NCI-H1436 (cell line): ENCODE measurements around the gene PTPN7.
"Not testable (repeated sequence)": the region's sequence is repeated elsewhere in the genome, so short reads cannot be mapped to it uniquely, and the experiment has no call there.

Source experiments
- DNase-seq: peaks from one replicate; lab custom pipeline; 2025; lab: John Stamatoyannopoulos, UW

PTPN7 gene

GRCh38 chr1:202152399-202152798, 8.0 kb downstream of the PTPN7 start:
- no peak for DNase-seq

GRCh38 chr1:202151045-202151444, 9.4 kb downstream of the PTPN7 start:
- no peak for DNase-seq

DNA sequence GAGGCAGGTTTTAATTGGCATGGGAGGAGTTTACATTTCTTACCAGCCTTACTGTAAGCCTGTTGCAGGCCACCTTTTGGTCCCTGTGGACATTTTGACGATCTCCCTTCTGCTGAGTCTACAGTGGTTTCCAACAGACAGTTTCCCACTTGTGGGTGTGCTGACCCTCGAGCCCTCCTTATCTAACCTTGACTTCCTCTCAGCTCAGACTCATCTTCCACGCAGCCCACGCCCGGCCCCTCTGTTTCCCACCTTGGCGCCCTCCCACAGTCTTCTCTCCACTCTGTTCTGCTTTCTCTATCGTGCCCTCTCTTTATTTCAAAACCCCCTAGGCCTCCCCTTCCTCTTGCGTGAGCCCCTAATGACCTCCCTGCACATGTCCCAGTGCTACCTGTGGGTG, 9.8 kb downstream of the PTPN7 start:
- DNase-seq, result no peak

- DNase-seq, result no peak
These were observed 10.2 kb downstream of the PTPN7 start for GRCh38 chr1:202150187-202150586.

- DNase-seq, result no peak
These were observed 10.8 kb downstream of the PTPN7 start for GRCh38 chr1:202149566-202149965.

DNA sequence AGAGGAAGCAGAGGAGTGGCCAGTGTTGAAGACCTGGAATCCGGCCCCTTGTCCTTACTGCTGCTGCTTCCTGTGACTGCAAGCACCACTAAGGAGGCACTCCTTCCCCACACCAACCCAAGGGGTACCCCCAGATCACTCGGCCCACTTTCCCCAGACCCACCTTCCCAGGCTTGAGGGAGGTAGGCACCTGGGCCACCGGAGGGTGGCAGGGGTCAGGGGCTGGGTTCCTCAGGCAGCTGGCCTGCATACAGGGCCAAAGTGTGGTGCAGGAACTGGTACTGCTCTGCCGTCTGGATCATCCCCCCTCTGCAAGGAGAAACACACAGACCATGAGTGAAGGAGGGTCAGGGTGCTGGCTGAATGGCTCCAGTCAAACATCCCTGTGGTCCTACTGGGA, 12.0 kb downstream of the PTPN7 start:
- DNase-seq, result no peak

DNA sequence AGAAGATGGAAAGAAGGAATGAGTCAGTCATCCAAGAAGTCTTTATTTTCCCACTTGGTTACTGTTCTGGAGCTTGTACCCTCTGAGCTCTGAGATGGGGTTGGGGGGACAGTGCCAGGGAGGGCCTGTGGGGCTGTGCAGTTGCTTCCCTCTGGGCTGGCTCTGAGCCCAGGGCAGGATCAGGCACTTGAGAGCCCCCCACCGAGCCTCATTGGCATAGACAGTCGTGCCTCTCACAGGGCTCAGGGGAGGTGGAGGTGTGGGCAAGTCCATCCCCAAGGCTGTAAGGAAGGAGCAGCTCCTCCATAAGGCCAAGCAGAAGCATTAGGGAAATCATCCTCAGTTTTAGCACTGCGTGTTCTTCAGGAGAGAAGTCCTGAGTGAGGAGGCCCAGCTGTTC, 13.4 kb downstream of the PTPN7 start:
- DNase-seq, result no peak

DNA sequence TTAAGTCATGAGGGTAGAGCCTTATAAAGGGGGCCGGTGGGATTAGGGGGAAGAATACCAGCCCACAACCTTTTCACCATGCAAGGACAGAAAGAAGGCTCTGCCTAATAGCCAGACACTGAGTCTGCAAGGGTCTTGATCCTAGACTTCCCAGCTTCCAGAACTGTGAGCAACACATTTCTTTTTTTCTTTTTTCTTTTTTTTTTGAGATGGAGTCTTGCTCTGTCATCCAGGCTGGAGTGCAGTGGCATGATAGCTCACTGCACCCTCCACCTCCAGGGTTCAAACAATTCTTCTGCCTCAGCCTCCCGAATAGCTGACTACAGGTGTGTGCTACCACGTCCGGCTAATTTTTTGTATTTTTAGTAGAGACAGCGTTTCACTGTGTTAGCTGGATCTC, 14.1 kb downstream of the PTPN7 start:
- DNase-seq, result no peak

DNA sequence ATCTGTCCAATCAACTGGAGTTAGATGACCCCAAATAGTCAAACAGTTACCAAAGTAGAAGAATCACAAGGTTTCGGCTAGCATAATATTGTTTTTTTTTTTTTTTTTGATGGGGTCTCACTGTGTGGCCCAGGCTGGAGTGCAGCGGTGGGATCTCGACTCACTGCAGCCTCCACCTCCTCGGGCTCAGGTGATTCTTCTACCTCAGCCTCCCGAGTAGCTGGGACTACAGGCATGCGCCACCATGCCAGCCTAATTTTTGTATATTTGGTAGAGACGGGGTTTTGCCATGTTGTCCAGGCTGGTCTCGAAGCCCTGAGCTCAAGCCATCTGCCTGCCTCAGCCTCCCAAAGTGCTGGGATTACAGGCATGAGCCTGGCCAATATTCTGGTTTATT, 14.7 kb downstream of the PTPN7 start:
- DNase-seq, result not testable (repeated sequence)

GRCh38 chr1:202145068-202145743, 15.2 kb downstream of the PTPN7 start:
- DNase-seq, result no peak

- peak; percentile 65 for DNase-seq
These were observed 15.9 kb downstream of the PTPN7 start, which contains the start of gene ARL8A for GRCh38 chr1:202144402-202145067. Gene ARL8A, minus strand, starts transcription at chr1:202144737. Its CDS starts 165 bp downstream, at chr1:202144572.

DNA sequence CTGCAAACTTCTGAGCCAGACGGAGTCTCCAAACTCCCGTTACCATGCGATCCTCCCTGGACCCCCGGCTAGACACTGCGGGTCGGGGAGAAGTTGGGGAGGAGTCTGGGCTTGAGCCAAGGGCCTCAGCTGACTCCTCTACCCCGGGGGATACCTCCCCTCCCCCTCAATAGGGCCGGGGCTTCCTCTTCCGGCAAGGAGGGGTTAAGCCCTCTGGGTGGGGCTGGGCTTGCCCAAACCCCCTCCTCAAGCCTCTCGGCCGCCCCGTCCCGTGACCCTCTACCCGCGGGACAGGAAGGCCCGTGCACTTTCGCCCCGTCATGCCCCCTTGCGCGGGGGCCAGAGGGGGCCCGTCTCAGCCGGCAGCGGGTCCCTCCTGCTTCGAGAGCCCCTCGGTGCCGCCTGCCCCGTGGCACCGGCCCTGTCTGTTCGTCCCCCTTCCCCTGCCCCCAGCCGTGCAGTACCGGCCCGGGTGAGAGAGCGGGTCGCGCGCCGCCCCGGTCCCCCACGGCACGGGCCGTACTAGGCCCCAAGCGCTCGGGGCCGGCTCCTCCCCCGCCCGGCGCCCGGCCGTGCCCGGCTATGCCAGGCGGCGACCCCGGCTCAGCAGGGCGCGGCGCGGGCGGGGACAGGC, 16.5 kb downstream of the PTPN7 start:
- DNase-seq, result peak; percentile 45

DNA sequence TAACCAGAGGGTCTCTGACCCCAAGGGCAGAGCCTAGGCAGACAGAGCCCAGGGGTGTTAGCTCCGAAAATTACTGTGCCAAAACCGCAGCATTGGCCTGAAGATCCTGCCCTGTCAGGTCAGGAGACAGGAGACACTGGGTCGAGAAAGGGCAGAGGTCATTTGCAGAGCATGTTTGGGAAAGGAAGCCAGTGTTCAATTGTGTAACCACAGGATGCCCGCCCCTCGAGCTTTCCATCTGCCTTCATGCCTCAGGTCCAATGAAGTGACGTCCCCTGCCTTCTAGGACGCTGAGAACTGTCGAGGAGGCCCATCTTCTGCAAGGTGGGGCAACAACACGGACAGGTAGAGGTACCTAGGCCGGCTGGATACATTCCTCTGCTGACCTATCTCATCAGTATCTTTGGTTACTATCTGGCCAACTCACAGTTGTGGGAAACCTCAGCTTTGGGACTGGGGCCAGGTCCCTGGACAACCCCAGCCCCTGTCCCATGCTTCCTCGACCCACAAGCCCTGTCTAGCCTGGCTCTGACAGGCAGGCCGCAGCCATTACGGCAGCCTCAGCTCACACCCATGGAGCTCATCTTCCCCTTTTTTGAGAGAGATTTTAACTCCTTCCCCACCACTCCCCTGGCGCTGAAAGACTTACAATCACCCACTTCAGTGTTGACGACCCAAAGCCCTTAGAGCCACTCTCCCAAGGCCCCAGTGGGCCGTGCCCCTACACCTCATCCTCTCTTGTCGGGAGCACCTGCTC, 17.2 kb downstream of the PTPN7 start:
- no peak for DNase-seq

GRCh38 chr1:202141468-202141867, 18.9 kb downstream of the PTPN7 start:
- DNase-seq, result not testable (repeated sequence)

- DNase-seq, result no peak
These were observed 19.6 kb downstream of the PTPN7 start for GRCh38 chr1:202140833-202141232.

GRCh38 chr1:202135221-202135721, 25.1 kb downstream of the PTPN7 start:
- DNase-seq, result peak; percentile 76

GRCh38 chr1:202134645-202135172, 25.7 kb downstream of the PTPN7 start:
- DNase-seq, result no peak

DNA sequence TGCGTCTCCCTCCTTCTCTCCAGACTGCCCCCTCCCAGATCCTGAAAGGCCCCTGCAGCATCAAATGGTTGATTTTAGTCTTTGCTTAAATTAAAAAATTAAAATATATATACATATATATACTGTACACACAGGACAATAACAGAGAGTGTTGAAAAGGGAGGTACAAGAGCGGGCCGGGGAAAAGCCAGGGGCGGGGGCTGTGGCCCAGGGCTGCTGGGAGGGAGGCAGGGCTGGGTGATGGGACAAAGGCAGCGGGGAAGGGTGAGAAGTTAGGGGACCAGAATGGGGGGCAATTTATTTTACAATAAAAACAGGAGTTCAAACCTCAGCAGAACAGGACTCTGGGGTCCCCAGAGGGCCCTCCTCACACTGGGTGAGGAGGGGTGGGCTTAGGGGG, 26.4 kb downstream of the PTPN7 start:
- no peak for DNase-seq

- DNase-seq, result no peak
These were observed 26.9 kb downstream of the PTPN7 start for GRCh38 chr1:202133496-202133895.

DNA sequence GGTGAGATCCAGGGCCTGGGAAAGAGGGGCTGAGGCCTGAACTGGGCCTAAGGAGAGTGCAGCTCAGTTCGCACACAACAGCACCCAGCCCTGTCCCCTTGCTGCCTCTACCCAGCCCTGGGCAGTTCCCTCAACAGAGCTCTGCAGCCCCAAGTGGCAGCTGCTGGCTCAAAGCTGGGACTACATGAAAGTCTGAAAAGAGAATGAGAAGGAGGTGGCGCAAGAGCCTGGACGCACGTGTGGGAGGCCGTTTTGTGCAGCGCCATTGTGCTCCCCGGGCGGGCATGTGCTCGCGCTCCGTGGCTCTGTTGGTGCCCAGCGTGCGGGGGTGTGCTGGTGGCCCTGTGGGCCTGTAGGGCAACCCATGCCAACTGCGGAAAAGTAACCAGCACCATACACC, 27.4 kb downstream of the PTPN7 start:
- no peak for DNase-seq

DNA sequence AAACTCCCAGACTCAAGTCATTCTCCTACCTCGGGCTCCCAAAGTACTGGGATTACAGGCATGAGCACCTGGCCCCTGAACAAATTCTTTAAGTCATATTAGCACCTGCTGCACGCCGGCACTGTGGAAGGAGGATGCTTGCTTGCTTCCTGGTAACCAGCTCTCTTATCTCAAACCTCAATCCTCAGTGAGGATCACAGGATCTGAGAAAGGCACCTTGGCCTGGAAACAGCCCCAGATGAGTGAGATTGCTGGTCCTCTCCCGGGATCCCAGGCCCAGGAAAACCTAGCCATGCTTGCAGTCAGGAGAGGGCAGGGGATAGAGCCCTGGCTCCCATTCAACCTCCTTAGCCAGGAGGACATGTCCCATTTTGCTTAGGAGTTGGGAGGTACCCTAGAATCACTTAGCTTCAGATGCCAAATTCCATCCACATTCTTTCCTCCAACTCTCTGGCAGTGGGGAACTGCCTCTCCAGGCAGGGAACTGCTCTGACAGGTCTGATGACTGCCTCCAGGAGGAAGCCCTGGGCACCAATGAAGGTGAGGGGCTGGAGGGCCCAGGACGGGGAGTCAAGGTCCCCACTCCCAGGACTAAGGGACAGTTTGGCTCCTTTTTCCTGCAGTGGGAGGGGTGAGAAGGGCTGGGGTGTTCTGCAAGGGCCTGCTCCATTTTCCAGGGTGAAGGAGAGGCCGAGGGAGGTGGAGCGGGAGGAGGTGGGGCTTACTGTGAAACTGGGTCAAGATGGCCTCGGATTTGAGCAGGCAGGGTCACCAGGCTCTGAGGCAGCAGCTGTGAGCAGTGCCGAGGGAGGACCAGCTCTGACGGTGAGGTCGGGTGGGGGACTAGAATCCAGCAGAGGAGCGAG, 28.2 kb downstream of the PTPN7 start:
- DNase-seq, result no peak
